T follicular helper cell (primary cell): Measurements from ENCODE around the gene RABL3.
"Not testable (repeated sequence)": the region's sequence is repeated elsewhere in the genome, so short reads cannot be mapped to it uniquely, and the experiment has no call there.

ENCODE experiments used
- DNase-seq: peaks from one replicate; pipeline ENCODE4 v3.0.0-alpha.2; 2020; ENCODE audit warnings: low read depth

RABL3 gene

DNA sequence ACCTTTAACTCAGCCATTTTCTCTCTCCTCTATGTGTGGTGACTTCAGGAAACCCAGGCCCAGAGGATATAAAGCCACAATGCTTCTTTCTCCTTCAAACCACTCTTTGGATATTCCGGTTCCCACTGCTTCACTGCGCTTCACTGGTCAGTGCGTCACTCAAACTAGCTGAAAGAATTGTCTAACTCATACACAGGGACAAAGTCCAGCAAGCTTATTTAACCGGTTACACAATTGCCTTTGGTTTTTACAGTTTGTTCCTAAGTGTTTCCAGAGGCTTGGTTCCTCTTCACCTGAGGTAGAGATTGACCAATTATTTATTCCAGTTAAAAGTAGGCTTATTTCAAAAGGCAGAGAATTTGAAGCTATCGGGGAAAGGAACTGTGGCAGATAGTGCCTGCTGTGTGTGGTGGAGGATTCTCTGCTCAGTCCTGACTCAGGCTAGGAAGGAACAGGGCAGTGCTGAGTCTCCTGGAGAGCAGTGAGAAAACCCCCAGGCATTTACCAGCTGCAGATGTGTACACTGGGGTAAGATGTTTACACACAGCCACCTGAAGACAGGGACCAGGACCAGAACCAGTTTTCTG is 60.1 kb downstream of the RABL3 start, which contains the start of gene HGD:
TSS of gene HGD (minus strand) at position 145 of the 587 bp plus-strand sequence. CDS start at position 17, 128 bp downstream.
- DNase-seq = no peak

DNA sequence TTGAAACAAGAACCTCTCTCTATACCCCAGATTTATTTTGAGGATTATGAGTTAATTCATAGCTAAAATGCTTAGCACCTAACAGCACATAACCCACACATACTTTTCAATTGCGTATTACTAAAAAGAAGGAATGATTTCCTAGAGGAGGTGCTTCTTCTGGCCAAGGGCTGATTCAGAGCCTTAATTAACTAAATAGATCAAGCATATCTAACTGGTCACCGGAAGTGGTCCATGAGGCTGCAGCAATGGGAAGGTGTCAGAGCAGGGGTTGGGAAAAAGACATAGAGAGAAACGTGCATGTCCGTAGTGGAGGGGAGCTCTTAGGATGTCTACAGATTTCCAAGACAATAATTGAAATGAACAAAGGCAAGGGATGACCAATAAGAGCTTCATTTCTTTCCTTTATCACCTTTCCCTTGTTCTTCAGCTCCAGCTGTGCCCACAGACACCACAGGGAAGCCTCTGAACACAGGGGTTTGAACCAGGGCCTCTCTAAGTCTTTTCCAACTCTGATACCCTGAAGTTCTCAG is 60.7 kb downstream of the RABL3 start:
- DNase-seq = no peak

DNA sequence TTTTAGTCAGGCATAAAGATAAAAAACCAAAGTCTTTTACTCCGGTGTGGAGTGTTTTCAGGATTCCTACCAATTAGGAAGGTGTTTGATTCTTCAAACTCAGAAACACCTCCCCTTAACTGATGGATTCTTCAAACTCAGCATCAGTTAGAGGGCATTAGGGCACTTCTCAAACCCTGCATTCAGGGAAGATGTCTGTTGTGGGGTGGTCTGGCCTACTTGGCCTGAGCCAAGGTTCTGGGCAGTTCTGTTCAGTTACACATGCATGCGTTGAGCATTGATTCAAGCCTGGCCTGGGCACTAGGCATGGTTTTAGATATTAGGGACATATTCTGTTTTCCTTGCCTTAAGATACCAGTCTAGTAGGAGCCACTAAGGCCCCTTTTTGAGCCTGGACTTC is 61.3 kb downstream of the RABL3 start:
- DNase-seq = no peak

DNA sequence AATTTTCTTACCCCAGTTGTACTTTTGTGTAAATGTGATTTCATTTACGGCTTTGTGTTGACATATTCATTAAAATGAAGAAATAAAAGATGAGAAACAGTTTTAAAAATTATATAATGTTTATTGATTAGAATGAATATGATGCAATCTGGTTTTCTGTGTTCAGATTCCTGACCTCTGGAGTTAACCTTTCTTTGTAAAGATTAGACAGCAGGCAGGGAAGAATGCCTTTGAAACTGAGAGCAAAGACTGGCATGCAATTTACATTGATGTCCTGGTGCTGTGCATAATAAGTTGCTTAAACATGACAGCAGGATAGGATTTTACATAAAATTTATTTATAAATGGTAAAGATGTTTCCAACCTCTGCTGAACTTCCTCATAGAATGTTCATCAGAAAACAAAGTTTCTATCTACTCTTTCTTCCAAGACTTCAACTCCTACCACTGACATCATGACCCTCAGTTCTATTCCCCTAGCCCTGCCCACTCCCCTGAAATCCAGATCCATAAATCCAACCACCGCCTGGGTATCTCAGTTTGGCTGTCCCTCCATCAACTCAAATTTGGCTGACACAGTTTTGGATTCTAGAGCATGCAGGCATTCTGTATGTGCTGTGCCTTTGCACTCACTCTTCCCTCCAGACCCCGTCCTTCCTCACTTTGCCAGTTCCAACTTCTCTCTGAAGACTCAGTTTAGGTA is 62.0 kb downstream of the RABL3 start:
- DNase-seq = no peak

DNA sequence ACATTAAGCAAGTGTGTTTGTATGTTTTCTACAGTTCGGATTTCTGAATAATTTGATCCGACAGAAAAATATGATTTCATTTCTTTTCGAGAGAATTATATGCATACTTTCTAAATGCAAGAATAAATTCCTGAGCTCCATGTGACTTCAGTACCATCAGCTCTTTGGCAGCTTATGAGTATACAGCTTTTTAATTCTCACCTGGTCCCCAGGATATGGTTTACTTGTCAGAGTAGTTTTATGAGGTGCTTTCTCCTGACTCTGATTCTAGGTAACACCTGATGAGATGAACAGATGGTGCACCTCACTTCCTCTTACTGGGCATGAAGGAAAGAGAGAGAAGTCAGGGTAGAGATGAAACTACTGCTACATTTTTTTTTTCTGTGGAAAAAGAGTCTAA is 63.3 kb downstream of the RABL3 start:
- no peak for DNase-seq

DNA sequence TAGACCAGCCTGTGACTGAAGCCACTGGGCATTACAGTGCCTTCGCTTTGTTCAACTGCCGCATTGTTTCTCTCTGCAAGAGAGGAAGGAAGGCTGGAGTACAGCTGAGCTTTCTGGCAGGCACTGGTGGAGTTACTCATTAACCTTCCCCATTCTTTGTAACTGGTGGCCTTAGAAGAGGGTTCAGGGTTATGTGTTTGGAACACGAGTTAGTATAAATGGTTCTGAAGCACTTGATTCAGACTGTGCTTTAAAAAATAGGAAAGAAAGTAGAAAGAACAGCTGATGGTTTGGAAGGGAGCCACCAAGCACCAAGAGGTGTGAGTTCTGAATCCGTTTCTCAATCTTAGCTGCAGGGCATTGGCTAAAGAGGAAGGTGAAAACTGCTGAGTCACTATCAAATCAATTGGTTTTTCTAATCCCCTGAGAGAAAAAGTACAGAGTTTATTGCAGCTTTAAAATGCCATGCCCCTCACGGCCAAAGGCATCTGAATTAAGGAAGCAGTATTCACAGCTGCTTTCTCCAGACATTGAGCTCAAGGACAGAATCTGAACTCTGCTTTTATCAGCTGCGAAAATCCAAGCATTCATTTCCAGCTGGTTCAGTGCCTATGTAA is 63.9 kb downstream of the RABL3 start:
- DNase-seq = no peak

DNA sequence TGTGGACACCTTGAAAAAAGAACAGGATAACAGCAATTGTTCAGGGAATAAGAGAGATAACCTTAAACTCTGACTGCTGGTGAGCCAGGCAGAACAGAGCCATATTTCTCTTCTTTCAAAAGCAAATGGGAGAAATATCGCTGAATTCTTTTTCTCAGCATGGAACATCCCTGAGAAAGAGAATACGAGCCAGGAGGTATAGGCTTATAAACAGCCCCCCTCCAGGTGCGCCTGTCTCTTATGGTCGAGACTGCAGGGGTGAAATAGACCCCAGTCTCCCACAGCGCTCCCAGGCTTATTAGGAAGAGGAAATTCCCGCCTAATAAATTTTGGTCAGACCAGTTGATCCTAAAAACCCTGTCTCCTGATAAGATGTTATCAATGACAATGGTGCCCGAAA is 65.1 kb downstream of the RABL3 start:
- not testable (repeated sequence) for DNase-seq

DNA sequence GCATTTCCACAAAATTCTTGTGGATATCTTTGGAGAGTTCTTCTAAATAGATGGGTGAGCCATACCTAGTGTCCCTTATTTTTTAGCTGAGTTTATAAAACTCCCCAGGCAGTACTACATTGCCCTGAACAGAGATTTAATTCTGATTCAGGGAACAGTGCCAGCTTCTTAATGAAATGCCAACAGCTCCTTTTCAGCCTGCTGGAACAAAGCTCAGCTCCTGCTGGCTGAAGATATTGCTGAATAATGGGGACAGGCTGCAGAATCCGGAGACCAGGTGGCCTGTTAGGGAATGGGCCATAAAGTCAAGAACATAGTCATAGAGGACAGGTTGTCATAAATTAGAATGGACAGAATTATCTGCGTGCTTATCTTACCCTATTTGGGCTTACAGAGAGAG is 69.2 kb downstream of the RABL3 start:
- DNase-seq = no peak

DNA sequence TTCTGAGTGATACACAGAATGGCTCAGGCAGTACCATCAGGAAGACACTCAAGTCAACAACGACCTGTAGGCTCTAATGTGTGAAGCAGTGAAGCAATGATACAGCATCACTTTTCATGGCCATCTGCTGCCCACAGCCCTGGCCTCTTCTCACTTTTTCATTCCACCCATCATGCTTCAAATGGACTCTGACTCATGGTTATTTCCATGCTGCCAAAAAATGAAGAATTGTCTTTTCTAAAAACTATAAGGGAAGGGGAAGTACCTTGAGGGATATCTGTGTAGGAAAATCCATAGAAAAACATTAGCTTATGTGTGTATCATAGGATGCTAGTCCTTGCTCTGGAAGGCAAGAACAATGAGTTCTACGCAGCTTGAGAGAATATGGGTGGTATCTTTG is 71.7 kb downstream of the RABL3 start:
- no peak for DNase-seq

DNA sequence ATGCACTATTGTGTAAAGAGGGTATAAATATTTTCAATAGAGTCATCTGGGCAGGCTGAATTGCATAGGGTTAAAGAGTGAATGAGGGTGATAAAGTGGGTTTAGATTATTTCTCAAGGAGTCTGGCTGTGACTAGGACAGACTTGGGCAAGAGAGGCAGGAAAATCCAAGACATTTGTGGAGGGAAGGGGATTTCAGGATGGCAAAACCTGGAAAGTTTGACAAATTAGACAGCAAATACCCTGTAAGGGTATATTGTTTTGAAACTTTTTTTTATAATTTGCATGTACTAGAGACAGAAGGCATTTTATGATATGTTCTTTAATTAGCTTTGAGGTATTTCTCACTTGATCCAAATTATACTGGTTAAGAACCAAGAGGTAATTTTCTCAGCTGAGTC is 77.4 kb downstream of the RABL3 start:
- DNase-seq = no peak

DNA sequence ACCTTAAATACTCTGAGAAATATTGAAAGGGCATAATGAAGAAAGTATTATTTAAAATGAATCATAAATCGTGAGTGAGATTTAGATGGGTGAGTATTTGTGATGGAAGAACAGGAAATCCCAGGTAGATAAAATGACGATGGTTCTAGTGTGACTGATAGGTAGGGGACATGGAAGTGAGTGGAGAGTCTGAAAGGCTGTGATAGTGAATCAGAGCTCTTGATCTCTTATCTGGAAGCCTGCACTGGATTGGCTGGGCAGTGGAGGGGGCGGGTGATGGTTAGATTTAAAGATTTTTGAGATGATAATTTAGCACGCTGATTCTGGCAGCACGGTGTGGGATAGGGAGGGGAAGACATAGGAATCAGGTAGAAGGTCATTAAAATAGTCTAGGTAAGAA is 80.4 kb downstream of the RABL3 start:
- DNase-seq = no peak

DNA sequence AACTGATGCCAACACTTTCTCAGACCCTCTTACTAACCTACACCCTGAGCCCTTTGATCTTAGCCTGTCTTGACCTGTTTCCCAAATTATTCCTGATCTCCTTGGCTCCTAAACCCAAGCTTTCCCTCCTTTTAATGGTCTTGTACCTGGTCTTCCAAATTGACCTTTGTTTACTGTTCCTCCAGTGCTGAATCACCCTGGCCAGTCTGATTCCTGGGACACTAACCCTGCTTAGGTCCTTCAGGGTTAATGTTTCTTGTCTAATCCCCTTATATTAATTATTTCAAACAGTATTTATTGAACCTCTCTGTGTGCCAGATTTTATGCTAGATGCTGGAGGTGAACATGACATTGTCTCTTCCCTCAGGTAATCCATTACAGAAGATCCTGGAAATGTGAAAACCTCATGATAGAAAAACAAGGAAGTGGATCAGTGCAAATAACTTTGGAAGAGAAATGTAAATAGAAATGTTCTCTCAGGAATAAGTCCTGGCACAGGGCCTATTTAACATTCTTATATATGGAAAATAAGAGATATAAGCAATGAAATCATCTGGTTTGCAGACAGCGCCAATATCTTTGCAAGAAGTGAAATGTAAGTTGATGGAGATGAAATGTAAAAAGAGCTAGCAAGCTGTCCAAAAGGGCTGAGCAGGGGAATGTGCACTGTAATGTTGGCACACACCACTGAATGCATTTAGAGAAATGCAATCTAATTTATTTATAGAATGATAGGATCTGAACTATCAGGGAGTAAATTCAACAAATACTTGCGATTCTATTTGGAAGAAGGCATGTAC is 81.0 kb downstream of the RABL3 start:
- DNase-seq = no peak

DNA sequence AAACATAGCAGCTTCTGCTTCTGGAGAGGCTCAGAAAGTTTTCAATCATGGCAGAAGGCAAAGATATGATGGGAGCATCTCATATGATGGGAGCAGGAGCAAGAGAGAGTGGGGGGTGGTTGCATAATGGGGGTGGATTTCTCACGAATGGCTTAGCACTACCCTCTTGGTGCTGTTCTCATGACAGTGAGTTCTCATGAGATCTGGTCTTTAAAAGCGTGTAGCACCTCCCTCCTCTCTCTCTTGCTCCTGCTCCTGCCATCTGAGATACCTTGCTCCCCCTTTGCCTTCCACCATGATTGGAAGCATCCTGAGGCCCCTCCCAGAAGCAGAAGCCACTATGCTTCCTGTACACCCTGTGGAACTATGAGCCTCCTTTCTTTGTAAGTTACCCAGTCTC is 82.5 kb downstream of the RABL3 start:
- DNase-seq = no peak

DNA sequence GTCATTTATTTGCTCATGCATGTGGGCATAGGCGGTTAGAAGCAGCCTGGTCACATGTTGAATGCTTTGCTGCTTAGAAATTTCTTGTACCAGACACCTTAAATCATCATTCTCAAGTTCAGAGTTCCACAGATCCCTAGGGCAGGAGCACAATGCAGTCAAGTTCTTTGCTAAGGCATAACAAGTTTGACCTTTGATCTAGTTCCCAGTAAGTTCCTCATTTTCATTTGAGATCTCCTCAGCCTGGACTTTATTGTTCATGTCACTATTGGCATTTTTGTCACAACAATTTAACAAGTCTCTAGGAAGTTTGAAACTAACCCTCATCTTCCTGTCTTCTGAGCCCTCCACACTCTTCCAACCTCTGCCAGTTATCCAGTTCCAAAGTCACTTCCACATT is 83.0 kb downstream of the RABL3 start:
- no peak for DNase-seq

DNA sequence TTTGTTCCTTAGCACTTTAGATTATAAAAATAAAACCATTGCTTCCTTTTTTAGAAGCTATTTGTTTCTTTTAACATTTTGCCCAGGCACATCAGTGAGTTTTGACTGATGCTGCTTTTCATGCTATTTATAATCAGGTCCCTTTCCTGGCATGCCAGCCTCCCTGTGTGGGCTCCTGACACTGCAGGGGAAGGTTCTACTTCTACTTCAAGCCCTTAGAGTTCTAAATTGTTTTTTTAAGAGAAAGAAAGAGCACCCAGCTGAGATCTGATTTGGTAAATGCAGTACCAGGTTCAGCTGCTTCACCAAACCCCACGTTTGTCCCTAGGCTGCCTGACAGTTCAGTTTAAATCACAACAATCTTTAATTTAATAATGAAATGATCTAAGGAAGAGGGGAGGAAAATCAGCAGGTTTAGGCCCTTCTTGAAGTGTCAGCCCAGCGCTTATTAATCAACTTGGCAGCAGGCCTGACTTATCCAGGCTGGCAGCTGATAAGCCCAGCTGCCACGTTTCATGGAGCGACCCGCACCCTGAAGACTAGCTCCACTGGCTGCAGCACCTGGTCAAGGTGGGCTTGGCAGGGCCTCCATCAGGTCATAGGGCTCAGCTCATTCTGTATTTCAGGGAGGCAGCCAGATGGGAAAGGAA is 89.3 kb downstream of the RABL3 start:
- DNase-seq = no peak

DNA sequence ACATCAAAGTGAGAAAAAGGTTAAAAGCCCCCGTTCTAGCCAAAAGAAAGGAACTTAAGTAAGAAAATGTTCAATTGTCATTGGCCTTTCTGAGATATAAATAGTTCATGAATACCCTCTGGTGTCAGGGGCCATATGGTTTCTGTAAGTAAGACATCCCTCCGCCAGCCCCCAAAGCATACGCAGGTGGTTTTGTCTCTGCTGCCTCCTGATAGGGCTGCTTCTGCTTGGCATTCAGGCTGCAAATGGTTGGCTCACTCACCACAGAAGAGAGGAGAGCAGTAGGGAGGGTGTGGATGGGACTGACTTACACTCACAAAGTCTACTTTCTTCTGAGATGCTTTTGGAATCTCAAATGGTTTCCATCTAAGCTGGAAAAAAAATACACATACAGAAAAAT is 90.0 kb downstream of the RABL3 start:
- DNase-seq = no peak

DNA sequence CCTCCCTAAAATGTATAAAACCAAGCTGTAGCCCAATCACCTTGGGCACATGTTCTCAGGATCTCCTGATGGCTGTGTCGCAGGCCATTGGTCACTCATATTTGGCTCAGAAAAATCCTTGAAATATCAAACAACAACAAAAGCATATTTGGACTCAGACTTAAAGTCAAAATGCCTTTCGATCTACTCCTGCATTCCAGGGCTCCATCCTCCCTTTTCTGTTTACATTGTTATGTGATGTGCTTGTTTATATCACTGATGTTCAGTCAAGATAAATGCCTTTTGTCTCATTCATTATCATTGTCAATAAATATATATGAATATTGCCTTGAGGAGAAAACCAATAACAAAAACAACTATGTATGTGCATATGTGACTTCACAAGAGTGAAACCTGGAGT is 92.0 kb downstream of the RABL3 start:
- no peak for DNase-seq

DNA sequence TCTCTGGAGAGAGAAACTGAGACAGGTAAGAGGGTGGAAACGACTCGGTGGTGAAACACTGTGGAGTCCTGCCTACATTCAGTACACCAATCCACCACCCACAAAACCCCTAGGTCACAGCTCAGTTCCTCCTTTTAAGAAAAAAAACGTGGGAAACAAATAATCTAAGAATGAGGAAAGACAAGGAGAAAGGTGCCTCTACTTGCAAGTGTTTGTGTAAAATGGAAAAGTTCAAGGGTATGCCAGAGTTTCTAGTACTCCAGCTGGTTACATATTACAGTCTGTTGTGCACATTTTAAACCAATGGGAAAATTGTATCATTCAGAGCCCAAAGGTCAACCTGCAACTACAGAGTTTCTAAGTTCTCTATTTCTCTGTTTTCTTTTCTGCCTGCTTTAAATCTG is 92.5 kb downstream of the RABL3 start:
- DNase-seq = no peak

DNA sequence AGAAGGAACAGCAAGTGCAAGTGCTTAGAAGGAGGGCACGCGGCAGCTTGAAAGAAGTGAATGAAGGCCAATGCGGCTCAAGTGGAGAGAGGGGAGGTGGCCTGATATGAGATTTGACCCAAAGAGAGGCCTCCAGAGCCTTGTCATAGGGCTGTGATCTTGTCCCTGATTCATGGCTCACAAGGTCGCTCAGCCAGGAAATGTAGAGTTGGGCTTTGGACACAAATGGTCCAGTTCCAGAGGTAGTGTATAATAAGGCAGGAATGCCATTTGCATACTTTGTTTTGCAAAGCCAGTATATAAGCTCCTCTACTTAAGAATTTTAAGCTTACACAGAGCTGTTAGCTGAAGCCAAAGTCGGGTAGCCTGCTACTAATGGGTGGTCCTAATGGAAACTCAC is 94.0 kb downstream of the RABL3 start:
- no peak for DNase-seq

DNA sequence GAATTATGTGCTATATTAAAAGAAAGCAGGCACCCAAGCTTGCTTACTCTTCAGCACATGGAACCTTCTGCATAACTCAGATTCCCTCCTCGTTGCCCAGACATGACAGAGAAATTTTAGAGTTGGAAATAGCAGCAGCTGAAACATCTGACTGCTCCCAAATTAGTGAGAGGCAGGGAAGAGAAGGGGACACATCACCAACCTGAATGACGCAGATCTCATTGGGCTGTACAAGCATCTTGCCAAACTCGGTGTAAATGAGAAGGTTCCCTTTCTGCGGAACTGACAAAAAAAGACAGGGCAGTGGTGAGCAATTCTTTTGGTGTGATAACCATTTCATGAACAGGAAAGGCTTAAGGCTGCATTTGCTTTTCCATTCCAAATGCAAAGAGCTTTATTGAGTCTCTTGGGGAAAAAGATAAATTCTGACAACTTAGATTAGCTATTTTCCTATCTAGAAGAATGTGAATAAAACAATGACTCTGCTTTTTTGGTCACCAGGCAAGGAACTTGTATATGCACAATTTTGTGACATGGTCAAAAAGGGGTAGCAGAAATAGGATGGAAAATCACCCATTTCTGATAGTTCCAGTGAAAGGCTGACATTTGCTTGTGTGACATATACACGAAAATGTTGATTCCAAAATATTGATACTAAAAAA is 95.4 kb downstream of the RABL3 start:
- DNase-seq = no peak

DNA sequence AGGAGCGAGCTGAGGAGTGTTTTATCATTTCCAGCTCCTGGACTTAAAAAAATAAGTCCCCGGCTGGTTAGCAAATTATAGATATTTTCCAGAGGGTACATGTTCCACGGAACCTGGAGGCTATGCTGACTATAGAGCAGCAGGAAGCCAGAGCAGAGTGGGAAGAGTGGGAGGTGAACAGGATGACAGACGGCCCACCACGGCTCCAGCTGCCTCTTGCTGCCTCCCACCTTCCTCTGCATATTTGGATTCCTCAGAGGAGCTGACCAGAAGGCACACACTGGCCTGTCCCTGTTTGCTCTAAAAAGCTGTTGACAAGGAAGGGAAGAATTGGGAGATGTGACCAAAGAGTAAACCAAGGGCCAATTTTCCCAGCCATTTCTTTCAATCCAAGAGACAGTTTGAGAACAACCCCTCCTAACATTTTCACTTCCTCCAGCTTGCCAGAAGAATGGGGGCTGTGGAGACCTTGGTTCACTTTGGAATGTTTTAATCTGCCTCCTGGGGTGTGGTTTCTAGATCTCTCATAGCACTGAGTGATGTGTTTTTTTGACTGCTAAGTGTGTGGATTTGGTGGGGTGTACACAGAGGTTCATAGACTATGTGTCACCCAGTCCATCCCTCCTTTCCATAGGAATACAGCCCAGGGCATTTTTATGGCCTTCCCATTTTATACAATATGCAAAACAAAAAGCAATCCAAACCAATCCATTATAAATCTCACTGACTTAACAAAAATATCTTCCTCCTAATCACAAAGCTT is 97.1 kb downstream of the RABL3 start:
- DNase-seq = no peak
